Activated naive CD8-positive, alpha-beta T cell treated with anti-CD3 and anti-CD28 coated beads, Interleukin-2, amount 50 U/mL, for 16 hours (primary cell): ENCODE results near the gene DIPK2A.

Experiments used
- DNase-seq: peaks from one replicate; pipeline ENCODE4 v3.0.0-alpha.2; 2020; ENCODE audit warnings: low read depth, low spot score

The DIPK2A gene

DNA sequence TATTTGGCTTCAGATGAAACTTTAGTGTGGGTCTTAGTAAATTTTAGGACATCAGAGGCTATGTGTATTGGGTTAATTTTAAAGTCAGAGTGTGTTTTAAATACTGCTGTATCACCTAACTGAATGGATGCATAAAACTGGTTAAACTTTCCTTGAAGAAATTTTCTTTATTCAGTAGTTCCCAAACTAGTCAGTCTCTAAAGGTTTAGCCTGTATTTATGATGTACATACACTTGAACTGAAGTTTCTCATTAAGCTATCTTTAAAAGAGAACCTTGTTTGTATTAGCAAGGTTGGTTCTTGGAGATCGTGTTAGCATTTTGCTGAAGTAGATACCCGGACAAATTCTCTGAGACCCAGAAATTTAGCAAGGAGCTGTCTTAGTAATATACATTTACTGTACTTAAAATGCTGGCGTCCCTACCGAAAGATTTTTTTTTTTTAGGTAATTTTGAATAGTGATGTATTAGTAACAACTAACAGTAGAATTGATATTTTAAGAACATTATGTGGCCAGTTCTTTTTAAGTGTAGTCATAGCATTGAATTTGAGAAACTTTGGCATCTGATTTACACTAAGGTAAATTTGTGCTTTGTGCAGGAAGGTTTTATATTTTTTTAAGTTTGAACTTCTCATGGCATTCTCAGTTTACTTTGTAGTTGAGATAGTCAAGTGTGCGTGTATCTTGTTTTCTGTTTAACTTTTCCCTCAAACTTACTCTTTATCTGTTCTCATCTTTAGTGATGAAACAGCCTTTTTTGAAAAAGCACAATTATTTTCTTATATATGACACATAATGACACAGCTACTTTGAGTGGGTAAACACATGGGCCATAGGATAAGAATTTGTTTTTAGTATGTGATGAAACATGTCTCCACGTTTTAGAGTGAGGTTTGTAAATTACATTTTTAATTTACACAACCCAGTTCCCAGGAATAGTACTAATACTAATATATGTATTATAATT lies 2.9 kb downstream of the DIPK2A start:
- DNase-seq, result no peak

DNA sequence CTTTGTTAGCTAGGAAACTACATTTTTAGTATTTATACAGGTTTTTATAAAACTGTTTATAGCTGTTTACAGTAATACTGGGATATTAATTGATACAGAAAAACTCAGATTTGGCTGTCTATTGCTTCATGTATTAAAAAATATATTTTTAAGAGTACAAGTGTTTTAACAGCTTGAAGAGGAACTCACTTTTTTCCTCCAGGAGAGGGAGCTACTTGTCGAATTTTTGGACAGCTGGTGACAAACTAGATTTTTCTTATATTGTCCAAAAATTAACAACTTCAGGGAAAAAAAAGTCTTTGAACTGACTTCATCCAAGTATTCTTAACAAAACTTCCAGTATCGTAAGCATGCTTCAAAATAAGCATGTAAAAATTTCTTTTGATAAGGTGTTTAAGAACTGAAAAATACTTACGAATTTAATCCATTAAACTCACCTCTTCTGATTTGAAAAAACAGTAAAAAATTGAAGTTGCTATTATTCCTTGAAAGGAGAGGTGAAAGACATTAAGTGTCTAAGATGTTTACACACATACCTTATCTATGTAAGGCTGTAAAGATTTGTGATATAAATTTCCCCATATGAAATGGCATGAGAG lies 4.0 kb downstream of the DIPK2A start:
- DNase-seq, result no peak

DNA sequence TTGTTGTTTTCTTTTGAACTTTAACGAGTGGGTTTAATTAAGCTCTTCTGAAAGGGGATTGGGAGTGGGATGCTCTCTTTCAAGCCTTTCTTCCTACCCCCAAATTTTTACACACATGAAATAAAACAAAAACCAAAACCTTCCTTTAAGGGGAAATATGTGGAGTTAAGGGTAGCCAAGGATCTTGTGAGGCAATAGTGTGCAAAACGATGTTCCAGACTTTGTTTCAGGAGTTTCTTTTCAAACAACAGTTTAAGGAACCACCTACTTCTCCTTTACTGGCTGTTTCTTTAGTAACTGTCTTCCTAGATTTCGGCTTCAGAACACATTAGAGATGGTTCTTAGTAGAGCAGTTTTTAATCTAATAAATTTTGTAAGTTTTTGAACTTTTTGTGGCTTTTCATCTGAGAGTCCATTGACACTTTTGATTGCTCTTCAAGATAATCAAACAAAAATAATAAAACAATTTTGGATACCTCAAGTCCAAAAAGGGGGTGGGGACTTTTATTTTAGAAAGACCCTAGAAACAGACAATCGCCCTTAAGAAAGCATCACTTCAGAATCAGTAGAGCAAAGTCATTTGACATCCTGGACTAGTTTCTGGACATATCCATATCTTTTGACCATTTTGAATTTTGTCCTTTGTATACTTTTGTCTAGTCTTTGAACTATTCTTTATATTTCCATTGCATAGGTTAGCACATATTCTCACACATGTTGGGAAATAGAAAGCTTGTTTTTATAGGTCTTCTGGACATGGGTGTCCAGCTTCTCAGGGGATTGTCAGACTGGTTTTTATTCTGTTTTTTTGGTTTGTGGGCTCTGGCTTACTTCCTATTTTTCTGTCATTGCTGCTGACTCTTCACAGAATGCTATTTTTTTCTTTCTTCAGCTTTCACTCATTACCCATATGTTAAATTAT lies 6.0 kb downstream of the DIPK2A start:
- no peak for DNase-seq

DNA sequence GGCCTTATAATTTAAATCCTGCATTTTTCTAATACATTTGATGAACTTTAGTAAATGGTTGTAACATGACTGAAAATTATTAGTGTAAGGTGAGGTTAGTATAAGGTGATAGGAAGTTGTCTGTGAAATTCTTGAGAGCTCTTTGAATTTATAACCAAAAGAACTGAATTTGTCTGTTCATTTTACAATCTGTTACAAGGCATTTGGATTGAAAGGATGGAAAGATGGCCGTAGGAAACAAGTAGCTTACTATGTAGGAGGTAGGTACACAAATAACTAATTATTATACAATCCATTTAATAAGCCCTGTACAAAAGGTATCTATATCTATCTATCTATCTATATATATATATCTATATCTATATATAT lies 6.6 kb downstream of the DIPK2A start:
- no peak for DNase-seq

DNA sequence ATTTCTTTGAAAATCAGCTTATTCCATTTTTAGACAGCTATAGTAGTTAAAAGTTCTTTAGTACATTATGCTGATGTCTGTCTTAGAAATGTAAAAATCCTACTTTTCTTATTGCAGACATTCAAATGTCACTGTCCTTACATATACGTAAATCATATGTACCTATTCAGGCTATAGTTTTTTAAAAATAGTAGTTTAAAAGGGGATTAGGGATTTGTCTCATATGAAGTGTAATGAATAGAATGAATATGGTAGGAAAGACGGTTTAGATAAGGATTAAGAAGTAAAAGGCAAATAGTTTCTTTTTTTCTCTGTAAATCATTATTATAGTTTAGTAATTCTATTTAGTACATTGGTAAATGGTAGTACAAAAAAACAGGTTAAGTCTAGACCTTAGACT lies 7.4 kb downstream of the DIPK2A start:
- no peak for DNase-seq

DNA sequence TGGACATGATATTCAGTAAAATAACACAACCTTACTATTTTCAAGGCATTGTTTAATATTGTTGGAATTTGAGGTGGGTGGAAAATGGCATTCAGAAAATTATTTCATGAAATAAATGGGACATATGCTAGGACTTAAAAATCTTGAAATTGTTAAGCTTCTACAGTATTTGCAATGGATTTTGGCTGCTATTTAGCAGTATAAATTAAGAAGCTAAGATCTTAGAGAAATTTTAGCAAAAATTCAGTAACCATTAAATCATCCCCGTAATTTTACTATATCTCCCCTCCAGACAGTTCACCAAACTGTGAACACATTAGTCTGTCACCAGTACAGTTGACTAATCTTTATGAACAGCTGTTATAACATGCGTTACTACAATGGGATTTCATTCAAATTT lies 8.2 kb downstream of the DIPK2A start:
- no peak for DNase-seq

DNA sequence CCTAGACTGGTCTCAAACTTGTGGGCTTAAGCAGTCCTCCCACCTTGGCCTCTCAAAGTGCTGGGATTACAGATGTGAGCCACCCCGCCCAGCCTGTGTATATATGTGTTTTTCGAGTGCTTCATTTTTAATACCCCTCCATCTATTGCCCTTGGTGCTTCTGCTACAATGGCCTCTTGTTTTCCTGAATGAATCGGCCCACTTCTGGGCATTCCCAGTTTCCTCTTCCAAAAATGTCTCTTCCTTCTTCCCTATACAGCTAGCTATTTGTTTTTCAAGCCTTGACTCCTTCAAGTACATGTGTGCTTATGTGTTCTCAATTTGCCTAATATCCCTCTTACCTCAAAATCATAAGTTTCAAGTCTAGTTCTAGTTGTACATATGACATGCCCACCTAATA lies 16.7 kb downstream of the DIPK2A start:
- no peak for DNase-seq

DNA sequence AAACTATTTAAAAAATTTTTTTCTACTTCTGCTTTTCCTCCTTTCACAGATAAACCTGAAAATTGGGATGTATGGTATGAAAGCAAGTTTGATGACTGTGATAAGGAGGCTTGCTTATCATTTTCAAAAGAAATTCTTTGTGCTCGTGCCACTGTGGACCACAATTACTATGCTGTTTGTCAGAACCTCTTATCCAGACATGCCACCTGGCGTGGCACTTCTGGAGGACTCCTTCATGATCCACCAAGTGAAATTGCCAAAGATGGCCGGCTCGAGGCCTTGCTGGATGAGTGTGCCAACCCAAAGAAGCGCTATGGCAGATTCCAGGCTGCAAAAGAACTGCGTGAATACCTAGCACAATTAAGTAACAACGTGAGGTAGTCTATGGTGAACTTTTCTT lies 17.8 kb downstream of the DIPK2A start:
- no peak for DNase-seq

DNA sequence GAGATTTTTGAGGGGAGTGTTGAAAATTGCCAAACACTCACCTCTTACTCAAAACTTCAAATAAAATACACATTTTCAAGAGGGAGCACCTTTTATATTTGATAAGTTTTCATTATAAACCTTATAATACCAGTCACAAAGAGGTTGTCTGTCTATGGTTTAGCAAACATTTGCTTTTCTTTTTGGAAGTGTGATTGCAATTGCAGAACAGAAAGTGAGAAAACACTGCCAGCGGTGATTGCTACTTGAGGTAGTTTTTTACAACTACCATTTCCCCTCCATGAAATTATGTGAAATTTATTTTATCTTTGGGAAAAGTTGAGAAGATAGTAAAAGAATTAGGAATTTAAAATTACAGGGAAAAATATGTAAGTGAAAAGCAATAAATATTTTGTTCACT lies 20.1 kb downstream of the DIPK2A start:
- no peak for DNase-seq

DNA sequence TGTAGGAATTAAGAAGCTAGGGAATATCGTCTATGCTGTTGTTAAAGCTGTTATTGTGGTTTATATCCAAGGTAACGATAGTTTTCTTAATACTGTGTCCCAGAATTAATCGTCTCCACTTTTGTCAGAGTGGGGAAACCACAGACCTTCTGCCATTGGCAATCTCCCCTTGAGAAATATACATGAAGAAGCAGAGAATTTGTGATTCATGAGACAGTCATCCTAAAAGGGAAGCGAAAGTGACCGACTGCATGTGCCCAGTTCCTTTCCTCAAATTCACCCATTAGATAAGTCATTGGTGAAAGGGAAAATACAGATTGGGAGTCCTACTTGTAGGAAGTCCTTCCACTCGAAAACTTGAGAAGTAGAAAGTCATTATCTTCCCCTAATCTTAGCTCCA lies 26.6 kb downstream of the DIPK2A start:
- no peak for DNase-seq

DNA sequence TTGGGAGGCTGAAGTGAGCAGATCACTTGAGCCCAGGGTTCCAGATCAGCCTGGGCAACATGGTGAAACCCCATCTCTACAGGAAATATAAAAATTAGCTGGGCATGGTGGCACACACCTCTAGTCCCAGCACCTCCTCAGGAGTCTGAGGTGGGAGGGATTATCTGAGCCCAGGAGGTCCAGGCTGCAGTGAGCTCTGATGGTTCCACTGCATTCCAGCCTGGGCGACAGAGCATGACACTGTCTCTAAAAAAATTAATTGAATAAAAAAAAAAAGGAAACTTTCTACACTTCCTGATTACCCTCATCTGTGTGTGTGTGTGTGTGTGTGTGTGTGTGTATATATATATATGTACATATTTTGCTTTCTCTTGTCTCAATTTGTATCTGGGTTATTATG lies 31.4 kb downstream of the DIPK2A start:
- DNase-seq, result no peak

DNA sequence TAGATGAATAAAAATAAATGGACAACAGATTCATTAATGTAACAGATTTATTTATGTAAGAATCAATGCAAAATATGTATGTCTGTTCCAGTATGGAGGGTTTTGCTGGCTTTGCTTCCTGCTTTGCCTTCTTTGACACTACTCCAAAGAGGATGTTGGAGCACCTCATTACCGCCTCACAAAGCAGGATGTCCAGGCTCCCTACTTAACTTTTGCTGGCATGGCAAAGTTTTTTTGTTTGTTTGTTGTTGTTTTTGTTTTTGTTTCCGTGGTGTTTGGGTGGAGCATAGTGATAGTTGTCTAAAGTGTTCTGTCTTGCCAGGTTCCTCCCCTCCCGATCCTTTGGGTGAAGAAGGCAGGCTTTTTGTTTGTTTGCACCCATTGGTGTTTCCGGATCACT lies 38.7 kb downstream of the DIPK2A start:
- DNase-seq, result no peak

DNA sequence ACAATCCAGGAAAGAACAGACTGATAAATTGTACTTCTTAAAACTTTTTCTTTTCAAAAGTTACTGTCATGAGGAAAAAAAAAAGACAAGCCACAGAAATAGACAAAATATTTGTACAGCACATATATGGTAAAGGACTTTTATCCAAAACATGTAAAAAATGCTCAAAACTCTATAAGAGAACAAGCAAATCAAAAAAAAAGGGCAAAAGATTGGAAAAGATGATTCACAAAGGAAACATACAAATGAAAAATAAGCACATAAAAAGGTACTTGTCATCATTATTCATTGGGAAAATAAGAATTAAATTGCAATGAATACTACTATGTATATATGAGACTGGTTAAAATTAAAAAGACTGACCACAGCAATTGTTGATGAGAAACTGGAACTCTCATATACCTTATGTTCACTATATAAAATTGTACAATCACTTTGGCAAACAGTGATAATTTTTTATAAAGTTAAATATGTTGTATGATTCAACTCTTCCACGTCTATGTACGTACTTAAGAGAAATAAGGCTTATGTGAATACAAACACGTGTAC lies 39.7 kb downstream of the DIPK2A start:
- no peak for DNase-seq

DNA sequence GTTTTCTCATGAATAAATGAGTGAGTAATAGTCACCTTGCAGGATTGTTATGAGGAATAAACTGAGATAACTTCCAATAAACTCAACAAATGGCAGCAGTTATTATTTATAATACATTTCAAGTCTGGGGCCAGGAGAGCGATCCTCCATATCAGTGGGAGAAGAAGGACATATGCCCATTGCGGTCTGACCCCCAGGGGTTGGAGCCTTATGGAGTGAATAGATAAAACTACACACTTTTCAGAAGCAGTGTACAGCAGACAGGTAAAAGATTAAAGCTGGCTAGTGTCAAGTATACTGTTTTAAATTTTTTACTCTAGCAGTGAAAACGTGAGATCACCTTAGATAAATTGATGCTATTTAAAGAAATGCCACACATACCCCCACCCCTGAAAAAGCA lies 43.5 kb downstream of the DIPK2A start:
- DNase-seq, result no peak

DNA sequence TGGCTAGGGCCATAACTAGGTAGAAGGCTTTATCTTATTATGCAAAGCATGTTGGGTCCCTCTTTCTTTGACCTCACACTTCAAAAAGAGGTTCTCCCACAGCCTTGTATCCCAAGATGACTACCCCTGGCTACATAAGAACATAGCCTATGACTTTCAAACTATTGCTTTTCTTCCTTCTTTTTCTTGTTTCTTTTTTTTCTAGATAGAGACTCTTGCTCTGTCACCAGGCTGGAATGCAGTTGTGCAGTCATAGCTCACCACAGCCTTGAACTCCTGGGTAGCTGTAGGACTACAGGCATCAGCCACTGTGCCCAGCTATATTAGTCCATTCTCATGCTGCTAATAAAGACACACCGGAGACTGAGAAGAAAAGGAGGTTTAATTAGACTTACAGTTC lies 47.2 kb downstream of the DIPK2A start:
- no peak for DNase-seq
